ENCODE data around the gene ASTN2.

The ASTN2 gene

GRCh38 chr9:117002686-117003085, 412.2 kb downstream of the ASTN2 start:
- no peak for DNase-seq

- no peak for DNase-seq
Observed at GRCh38 chr9:117000834-117001233, 414.0 kb downstream of the ASTN2 start.

- DNase-seq: no peak
Observed at GRCh38 chr9:117000196-117000723, 414.6 kb downstream of the ASTN2 start.

GRCh38 chr9:116998305-116998704, 416.6 kb downstream of the ASTN2 start:
- DNase-seq: no peak

DNA sequence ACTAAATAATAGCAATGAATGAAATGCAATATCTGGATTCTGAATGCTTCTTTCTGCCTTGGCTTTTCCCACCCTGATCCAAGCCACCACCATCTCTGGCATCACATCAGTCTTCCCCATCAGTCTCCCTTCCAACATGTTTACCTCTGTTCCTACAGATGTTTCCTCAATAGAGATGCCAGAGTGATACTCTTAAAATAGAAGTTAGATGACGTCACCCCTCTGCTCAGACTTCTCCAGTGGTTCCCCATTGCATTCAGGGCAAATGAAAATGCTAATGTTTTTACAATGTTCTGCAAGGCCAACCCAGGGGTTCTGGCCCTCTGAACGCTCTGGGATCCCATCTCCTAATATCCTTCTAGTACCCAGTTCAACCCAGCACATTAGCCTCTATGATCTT, 422.0 kb downstream of the ASTN2 start:
- no peak for DNase-seq

DNA sequence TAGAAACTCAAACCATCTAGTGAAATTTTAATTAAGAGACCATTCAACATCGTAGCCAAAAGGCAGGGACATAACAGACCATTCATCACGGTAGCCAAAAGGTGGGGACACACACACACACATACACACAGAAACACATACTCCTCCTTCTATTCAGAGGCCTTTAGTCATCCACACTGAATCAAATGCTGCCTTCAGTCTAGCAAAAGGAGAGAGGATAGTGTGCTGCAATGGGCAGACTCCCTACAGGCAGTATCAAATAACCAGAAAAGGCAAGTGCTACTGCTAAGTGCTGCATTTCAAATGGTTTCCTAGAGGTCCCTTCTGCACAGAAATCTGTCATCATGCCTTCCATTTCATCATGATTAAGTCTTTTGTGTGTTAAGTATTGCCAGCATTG, 423.8 kb downstream of the ASTN2 start:
- no peak for DNase-seq

GRCh38 chr9:116990592-116990991, 424.3 kb downstream of the ASTN2 start:
- no peak for DNase-seq

GRCh38 chr9:116987721-116988485, 427.0 kb downstream of the ASTN2 start:
- DNase-seq: no peak

- no peak for DNase-seq
Observed at GRCh38 chr9:116986015-116986414, 428.8 kb downstream of the ASTN2 start.

DNA sequence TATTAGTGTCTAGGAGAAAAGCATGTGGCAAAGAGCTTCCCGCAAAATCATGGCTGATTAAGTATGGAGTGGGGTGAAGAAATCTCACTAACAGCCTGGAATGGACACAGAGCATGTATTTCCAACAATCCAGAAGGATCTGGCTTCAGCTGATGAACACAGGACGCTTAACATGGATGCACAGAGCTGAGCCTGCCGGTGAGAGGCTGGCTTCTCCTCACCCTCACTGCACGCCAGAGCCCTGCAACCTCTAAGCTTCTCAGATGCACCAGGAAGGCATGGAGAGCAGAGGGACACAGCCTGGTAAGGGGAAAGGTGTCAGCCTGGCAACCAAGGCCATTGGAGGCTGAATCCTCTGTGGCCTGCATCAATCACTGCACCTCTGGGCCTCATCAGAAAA, 429.3 kb downstream of the ASTN2 start:
- no peak for DNase-seq

DNA sequence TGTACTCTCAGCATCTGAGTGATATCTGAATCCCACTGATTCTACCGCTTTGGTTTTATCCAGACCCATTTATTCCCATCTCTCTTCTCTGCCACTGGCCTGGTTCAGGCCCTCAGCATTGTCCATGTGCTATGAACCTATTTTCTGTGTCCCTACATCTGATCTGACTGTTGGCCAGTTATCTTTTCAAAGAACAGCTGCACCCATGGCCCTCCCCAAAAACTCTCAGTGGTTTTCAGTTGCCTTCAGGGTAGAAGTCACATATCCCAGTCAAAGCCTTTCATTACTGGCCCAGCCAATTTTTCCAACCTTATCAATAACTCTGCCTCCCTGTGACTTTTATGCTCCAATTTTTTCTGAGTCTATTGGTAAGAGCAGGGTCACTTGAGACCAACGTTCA, 430.7 kb downstream of the ASTN2 start:
- no peak for DNase-seq

GRCh38 chr9:116980582-116981120, 434.2 kb downstream of the ASTN2 start:
- DNase-seq: no peak

- DNase-seq: no peak
Observed at GRCh38 chr9:116979456-116979855, 435.4 kb downstream of the ASTN2 start.

- DNase-seq: no peak
Observed at GRCh38 chr9:116978155-116978554, 436.7 kb downstream of the ASTN2 start.

- DNase-seq: no peak
Observed at GRCh38 chr9:116975126-116975525, 439.7 kb downstream of the ASTN2 start.

DNA sequence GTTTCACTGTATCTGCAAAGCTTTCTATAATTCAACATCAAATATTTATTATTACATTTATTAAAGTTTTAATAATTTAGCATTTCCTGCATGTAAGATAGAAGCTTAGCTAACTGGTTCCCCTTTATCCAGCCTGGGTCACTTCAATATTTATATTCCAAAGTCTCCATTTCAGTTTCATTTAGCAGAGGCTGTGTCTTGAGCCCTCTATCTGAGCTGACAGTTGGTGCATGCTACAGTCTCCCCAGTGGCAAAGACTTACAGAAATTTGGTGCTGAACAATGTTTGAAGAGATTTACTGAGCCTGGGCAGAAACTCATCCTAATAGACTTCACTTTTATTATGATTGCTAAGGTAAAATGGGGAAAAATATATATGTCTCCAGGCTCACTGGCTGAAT, 448.7 kb downstream of the ASTN2 start:
- no peak for DNase-seq

- no peak for DNase-seq
Observed at GRCh38 chr9:116964258-116964657, 450.6 kb downstream of the ASTN2 start.

GRCh38 chr9:116959809-116960208, 455.0 kb downstream of the ASTN2 start:
- no peak for DNase-seq

DNA sequence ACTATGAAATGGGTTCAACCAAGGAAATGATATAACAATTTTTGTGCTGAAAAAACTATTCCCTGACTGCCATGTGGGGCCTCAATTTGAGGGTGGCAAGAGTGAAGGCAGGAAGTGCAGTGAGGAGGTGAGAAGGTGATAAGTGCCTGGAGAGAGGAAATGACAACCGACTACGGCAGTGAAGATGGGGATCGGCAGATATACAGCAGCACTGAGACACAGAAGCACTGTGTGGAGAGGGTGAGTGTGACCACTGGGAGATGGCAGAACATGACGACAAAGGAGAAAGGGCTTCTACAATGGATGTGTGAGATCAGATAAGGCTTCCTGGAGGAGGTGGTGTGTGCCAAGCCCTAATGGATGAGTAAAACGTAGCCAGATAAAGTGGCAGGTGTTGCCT, 456.0 kb downstream of the ASTN2 start:
- DNase-seq: no peak

GRCh38 chr9:116954731-116955130, 460.1 kb downstream of the ASTN2 start:
- DNase-seq: no peak

- no peak for DNase-seq
Observed at GRCh38 chr9:116953271-116953670, 461.6 kb downstream of the ASTN2 start.

- no peak for DNase-seq
Observed at GRCh38 chr9:116952436-116952810, 462.4 kb downstream of the ASTN2 start.

DNA sequence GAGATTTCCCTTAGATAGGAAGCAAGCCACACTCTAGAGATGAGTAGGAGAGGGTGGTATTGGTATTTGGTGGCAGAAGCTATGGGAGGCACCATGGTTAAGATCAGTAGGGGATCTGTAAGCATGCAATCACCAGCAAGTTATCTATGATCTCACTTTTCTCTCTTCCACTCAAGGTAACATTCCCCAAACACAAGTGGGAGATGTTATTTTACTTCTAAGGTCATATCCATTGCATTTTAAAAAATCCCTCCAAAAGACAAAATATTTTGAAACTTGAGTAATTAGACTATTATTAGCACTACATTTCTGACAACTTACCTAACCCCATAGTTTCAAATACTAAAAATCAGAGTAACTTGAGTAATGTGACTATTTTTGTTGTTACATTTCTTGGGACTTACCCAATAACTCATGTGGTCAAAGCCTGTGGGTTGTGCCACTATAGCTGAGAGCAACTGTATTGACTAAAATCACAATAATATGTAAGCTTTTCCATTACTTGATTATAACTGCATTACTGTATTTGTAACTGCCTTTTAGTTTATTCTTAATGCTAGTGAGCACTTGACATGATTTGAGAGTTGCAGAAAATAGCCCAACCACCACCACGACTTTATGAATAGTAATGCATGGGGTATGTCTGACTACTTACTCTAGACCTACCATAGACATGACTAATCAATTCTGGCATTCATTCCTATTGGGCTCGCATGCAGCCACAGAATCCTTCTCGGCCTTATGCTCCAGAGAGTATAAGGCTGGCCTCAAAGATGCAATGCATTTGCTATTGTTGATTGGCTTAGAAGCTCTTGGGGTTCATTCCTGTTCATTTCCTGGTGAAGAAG, 463.0 kb downstream of the ASTN2 start:
- DNase-seq: no peak

GRCh38 chr9:116945817-116946216, 469.0 kb downstream of the ASTN2 start:
- no peak for DNase-seq

Measured in NCI-H2029 (cell line).